ENCODE measurements around the gene APLNR.

APLNR gene

GRCh38 chr11:57191311-57192219 lies 45.5 kb downstream of the APLNR start:
- no peak for DNase-seq (ENCODE audit: low read depth)

GRCh38 chr11:57190548-57190947 lies 46.5 kb downstream of the APLNR start:
- no peak for TF ChIP-seq CTCF (conservative IDR thresholded peaks at IDR 0.05; ENCODE audit: control insufficient read depth, insufficient read depth, low read depth, low read length)
- DNase-seq (ENCODE audit: low read depth): no peak
- H3K4me3 ChIP-seq (ENCODE audit: control insufficient read depth, low read depth, low read length): no peak overlapping the region

More at GRCh38 chr11:57191311-57192219, 45.5 kb downstream of the APLNR start:
- TF ChIP-seq CTCF (conservative IDR thresholded peaks at IDR 0.05; ENCODE audit: control insufficient read depth, insufficient read depth, low read depth, low read length): no peak
- H3K4me3 ChIP-seq (ENCODE audit: control insufficient read depth, low read depth, low read length): no peak overlapping the region

All from fibroblast of mammary gland (primary cell).